ELF-1 (cell line): ENCODE measurements around the gene CHST11.

Experiments used
- DNase-seq: peaks from one replicate; pipeline ENCODE4 v3.0.0-alpha.2; 2016; ENCODE audit warnings: low read depth, low spot score

Gene CHST11

DNA sequence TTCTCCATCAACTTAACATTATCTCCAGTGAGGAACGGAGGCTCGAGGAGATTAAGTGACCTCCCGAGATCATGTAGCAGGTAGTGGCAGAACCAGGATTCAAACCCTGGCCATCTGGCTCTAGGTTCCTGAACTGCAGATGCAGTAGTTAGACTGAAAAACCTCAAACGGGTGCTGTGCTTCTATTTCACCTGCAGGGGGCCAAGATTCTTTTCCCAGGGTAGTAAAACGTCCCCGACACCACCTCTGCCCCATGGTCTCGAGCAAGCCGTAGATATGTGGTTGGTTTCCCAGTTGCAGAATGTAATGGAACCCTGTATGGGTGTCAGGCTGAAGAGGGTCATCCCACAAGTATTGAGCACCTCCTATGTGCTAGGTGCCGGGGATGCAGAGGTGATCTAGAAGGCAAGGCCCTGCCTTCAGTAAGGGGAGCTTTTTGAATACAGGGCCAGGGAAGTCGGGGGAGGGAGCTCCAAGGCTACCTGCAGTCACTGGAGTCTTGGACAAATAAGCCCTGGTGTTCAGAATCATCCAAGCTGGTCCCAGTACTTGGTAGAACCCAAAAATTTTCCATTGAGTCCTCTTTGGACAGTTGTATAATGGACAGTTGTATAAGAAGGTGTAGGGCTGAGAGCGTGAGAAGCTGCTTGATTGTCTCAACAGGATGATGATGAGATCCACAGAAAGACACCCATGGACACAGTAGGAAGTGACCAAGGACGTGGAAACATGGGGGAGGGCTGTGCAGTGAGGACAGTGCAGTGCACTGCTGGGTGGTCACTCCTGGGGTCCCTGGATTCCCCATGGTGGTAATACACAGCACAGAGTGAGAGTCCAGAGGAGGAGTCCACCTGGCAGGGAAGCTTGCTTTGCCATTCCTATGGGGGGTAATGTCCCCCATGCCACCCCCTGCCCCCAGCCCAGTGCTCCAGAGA is 197.2 kb downstream of the CHST11 start:
- peak; percentile 60 for DNase-seq

DNA sequence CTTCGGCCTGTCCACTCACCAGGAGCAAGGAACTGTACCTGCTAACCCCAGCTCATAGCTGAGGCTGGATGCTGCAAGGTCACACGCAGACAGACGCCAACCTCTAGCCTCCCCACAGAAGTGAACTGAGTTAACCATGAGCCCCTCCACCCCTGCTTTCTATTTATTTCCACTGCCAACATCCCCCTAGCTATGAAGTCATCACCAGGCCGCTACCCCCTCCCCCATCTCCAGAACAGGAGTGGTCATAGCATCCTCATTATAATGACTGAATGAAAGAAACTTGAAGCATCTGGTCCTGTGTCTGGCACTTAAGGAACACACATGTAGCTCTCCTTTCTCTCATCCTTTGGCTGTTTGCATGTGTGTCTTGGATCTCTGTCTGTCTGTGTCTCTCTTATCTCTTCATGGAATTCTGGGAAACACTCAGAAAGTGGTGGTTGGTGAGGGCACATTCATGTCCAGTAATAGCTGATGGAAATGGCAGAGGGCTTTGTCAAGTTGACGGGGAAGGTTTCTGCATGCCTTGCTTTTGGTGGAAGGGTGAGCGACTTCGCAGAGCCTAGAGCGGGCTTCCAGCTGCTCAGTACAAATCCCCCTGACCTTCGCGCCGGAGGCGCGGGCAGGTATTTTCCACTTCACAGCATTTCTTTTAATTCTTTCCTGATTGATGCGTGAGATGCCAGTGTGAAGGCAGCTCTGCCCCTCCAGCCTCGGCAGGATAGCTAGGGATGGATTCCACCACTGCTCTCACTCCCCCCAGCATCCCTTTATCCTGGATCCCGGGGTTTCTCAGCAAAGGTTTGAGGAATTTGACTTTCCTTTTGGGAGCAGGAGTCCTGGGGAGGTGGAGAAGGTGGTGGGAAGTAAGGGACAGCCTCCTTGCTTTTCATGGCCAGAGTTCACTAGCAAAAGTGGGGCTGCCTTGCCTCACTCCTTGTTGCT is 198.2 kb downstream of the CHST11 start:
- peak; percentile 37 for DNase-seq

DNA sequence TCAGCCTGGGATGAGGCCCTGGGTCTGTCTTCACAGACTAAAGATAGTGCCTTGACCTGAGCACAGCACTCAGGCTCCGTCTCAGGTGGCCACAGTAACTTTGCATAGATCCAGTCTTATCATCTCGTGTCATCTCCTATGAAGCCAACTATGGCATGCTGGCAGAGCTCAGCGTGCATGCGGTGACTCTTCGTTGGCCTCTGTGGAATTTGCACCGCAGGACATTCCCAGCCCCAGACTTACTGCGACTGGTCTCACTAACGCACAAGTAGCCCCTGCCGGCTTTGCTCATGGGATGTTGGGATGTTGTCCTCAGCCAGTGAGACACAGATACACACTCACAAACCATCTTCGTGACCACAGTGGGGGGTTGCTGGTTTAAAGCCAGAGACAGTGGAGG is 199.6 kb downstream of the CHST11 start:
- DNase-seq: peak; percentile 71

DNA sequence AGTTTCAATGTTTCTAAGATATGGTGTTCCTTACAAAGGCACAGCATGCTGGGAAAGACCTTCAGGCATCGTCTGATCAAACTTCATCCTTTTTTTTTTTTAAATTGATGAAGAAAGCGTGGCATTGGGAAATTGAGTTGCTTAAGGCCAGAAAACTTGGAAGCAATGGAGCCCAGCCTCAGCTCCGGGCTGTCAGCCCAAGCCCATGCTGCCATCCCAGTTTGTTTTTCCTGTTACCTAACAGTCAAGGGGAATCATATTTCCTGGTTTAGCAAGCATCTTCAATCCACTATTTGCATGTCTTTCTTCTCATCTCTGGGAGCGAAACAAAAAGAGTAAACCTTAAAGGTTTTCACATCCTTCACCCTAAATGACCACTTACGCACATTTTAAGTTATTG is 200.2 kb downstream of the CHST11 start:
- no peak for DNase-seq

DNA sequence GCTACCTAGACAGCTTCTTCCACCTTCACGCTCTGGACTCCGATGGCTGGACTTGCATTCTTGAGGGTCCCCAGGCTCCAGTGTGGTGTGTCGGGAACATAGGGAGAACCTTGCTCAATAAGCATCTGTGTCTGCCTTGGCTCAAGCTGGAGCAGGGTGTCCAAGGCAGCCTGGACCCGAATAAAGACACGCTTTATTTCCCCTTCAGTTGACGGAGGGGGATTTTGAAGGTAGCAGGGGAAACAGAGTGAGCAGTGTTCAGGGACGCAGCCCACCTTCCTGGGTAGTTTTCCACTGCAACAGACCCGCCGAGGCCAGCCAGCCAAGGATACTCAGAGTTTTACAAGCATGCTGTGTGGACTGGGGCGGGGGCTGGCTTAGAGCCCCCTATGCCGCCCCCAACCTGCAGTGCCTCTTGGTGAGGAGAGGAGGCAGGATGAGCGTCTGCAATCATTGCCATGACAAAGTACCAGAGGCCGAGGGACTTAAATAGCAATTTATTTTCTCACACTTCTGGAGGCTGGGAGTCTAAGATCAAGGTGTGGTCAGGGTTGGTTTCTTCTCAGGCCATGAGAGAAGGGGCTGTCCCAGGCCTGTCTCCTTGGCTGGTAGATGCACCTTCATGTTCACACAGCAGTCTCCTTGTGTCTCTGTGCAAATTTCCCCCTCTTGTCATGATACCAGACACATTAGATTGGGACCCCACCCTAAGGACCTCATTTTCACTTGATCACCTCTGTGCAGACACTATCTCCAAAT is 201.2 kb downstream of the CHST11 start:
- no peak for DNase-seq

DNA sequence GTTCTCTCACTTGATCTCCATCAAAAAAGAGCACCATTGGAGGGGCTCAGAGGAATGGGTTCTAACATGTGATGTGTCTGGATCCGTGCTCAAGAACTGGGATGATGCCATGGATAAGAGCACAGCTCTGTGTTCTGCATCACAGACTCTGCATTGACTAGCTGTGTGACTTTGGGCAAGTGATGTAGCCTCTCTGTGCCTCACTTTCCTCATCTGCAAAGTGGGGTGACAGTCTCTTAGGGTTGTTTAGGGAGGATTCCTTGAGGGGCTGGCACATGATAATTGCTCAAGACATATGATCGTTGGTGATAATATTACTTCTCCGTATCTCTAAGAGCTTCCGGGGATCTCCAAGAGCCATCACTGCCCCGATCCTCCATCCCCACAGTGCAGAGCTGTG is 202.3 kb downstream of the CHST11 start:
- no peak for DNase-seq

DNA sequence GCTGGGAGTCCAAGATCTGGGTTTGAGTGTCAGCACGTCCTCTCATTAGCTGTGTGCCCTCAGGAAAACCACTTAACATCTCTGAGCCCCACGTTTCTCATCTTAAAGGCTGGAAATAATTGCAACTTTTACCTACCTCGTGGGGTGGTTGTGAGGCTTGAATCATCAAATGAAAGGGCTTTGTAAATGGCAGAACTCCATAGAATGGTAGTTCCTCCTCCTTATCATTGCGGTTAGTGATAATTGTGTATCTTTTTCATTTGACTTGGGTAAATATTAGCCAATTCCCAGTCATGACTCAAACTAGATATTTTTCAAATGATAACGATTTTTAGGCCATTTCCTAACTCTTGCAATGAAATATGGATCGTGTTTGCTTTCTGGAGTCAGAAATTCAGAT is 205.5 kb downstream of the CHST11 start:
- DNase-seq: no peak

DNA sequence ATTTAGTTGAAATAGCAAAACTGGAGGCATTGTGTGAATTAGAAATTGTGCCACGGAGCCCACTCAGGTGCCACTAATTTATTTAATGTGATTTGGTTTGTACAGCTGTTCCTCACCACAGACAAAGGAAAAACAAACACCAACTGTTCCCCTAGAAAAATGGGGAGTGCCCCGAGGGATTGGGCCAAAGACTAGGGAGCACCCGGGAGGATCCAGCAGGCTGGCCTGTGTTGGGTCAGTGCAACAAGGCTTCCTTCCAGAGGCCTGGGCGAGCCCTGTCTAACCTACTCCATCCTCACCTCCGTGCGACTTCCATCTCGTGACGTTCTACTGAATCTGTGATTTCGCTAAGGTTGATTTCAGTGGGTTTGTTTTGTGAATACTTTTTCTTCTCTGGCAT is 206.2 kb downstream of the CHST11 start:
- no peak for DNase-seq

DNA sequence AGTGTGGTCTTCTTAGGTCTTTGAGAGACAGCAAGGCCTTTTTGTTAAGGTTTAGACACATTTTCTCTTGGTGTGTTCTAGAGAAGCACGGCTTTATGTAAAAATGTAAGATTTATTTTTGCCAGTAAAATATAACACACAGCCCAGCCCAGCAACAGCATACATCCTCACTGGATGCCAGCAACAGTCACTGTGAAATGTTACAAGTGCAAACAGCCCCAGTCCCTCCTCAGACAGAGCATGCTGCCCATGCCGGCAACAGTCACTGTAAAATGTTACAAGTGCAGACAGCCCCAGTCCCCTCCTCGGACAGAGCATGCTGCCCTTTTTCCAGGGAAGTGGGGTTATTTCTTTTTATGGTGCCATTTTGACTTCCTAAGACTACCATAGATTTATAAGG is 207.6 kb downstream of the CHST11 start:
- no peak for DNase-seq

DNA sequence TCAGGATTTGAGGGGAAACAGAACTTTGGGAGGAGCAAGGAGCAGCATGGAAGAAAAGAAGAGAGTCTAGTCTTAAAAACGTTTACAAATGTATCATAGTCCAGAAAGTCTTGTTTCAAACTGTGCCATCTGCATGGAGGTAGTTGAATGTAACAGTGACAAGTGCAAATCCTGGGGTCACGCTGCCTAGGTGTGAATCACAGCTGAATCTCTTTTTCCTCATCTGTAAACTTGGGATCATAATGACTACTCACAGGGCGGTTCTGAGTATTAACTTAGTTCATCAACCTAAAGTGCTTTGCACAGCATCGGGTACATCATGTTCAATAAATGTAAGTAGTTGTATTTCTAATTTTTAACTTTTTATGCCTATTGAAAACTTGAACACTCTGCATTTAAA is 208.5 kb downstream of the CHST11 start:
- DNase-seq: no peak

DNA sequence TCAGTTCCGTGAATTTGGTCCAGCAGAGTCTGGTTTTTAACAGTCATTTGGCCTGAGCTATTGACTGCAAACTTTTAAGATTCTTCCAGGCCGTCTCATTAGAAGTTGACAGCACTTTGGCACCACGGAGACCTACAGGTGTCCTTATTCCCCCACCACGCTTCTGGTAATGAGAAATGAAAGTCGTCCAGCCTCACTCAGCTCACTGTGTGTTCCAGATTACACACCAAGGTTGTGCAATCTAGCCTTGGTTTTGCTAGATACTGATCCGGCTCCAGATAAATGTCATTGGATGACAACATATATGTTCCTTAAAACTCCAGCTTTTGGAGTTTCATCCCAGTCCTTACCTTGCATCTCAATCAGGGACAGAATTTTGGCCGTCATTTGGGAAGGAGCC is 210.4 kb downstream of the CHST11 start:
- no peak for DNase-seq

DNA sequence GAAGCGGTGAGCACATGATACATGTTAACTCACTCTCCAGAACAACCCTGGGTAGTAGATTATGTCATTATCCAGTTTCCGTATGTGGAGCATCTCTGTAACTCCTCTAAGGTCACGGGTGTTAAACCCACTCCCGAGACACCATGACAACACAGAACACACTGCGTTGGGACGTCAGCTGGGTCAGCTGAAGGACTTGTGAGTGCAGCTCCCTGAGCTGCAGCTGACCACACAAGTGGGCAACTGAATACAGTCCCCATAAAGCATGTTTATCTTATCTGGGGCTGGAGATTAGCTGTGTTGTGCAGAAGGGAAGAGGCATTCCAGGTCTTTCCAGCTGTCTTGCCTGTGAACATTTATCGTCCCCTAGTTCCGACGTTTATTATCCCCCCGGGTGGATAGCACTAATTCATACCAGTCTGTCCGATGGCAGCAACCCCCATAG is 211.5 kb downstream of the CHST11 start:
- DNase-seq: peak; percentile 56

DNA sequence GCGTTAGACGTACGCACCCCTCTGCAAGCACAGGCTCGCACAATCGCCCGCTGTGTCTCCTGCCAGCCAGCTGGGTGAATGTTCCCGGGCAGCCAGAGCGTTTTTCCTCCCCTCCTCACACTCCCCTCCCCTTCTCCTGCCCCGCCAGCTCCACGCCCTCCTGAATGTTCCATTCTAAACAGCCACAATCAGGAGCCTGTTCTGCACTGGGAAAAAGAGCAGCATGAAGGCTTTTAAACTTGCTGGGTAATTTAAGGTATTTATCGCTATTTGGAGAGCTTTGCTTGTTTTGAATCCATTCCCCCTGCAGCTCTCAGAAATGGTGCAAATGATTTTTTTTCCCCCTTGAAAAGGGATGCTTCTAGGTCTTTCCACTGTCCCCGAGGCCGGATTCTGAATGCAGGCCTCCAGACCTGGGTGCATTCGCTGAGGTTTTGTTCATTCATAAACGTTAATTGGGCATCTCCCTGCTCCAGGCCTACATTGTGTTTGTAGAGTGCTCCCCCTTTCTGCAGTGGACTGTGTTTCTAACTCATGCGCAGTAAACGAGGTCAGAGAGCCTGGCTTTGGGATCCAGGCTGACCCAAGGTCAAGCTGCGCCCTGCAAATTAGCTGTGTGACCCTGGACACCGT is 212.5 kb downstream of the CHST11 start:
- peak; percentile 39 for DNase-seq

DNA sequence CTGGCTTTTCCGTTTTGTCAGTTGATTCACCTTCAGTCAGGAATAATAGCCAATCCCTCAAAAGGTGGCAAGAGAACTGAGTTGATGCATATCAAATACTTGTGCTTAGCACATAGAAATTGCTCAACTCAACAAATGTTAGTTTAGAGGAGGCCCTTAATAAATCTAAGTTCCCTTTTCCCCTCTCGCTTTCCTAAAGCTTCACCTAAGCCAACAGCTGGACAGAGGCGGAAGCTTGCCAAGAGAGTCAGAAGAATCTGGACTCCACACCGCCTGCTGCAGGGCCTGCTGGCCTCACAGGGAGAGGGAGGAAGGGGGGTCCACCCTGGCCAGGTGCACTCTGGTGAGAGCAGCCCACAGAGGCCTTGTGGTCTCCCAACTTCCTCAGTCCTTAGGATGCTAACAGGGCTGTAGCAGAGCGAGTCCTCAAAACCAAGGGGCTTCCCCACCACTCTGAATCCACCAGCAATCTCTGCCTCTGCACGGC is 213.1 kb downstream of the CHST11 start:
- no peak for DNase-seq

DNA sequence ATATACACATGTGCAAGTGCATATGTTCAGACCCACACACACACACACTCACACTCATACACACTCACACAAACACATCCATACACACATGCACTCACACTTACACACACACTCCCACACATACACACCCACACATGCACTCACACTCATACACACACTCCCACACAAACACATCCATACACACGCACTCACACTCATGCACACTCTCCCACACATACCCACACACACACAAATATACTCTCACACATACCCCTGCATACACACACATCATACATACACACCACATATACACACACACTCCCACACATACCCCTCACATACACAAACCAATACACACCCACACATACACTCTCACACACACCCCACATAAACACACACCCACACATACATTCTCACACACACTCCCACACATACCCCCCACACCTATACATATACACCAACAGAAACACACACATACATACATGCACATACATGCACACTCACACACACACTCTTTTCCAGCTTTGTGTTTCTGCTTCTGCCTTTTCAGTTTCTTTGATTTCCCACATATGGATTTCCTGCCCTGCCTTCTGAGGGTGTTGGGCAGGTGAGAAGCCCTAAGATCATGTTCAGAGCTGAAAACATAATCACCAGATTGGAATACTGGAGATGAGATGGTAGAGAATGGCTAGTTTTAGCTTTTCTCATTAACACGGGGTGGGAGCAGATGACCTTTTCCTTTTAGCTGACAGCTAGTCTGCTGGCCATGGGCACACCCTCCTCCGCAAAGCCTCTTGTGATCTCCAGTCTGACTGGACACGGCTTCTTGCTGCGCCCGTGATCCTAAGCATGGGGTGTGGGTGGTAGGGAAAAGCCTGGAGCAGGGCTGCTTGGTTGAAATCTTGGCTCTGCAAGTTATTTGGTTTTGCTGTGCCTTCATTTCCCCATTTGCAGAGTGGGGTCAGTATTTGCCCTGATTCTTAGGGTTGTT is 214.0 kb downstream of the CHST11 start:
- DNase-seq: no peak

DNA sequence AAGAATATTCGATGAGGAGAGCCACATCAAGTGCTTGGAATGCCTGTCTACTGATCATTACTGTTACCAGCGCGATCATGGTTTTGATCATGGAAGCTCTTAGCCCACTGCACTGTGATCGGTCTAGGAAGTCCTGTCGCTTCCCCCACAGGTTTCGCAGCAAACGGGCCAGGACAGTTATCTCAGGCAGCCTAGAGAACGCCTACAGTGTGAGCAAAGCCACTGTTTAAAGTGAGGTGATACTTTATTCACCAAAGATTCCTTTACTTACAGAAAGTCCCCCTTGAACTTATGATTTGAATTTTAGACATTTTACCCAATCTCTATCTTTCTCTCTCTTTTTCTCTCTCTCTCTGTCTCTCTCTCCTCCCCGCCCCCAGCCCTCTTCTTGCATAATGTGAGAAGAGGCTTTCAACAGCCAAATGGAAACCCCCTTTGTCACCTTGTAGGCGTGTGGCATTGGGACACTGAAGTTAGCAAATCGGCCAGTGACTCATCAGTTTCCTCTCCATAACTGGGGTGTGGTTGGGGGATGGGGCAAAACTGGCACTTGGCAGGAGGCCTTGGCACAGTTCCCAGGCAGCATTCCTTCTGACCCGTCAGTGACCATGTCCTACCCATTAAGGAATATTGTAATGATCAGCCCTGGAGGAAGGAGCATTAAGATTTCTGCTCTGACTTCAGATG is 214.8 kb downstream of the CHST11 start:
- no peak for DNase-seq

DNA sequence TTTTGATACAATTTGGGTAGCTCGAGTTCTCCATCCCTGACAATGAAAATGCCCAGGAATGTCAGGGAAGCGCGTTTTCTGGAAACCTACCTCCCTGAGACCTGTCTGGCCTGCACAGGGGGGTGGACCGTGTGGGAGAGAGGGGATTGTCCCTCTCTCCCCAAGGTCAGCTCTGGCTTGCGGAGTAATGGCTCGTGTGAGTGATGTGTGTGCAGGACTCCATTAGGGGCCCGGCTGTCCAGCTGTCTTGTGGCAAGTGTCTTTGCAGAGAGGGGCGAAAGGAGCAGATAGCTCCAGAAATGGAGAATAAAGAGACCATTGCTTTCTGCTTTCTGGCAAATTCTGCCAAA is 215.3 kb downstream of the CHST11 start:
- DNase-seq: no peak

DNA sequence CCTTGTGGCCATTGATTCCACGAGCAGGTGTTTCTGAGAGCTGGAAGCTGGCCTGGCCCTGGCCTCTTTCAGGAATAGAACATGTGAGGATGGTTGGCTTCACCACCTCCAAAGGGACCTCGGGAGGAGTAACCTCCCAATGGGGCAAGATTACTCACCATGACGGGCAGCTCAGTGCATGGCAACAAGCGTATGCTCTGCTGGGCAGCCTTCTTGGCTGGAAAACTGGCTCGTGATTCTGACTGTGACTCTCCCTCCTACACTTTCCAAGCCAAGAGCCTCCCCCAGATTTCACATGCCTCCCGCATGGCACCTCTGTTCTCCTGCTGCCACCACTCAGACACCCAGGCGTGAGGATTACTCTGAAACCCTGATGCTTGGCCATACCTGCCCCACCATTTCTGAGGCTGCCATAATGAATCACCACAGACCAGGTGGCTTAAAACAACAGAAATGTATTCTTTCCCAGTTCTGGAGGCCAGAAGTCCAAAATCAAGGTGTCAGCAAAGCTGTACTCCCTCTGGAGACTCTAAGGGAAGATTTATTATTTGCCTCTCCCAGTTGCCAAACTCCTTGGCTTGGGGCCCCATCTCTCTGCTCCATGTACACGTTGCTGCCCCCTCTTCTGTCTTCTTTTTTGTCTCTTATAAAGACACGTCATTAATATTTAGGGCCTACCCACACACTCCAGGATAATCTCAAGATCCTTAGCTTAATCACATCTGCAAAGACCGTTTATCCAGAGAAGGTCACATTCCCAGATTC is 215.9 kb downstream of the CHST11 start:
- no peak for DNase-seq

DNA sequence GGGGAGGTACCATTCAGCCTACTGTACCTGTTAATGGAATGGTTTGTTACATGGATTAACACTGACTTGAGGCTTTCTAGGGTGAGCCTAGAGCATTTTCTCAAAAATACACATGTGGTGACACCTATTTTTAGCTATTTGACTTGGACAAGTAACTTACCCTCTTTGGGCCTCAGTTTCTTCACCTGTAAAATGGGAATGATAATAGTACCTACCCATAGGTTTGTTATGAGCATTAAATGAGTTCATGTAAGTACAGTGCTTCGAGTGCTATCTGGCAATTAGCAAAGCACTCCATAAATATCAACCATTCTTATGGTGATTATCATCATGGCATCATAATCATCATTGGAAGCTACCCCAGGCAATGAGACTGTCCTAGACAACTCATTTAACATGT is 216.5 kb downstream of the CHST11 start:
- DNase-seq: no peak
